Limb (tissue), 2 donors: ENCODE results near the gene BRSK2.
"Not testable (repeated sequence)": the region's sequence is repeated elsewhere in the genome, so short reads cannot be mapped to it uniquely, and the experiment has no call there.

ENCODE experiments used
- DNase-seq, 2 donors: peaks; one replicate each; pipeline ENCODE4 v3.0.0-alpha.2; 2016; ENCODE audit errors: extremely low spot score in 2 of 2

Gene BRSK2

DNA sequence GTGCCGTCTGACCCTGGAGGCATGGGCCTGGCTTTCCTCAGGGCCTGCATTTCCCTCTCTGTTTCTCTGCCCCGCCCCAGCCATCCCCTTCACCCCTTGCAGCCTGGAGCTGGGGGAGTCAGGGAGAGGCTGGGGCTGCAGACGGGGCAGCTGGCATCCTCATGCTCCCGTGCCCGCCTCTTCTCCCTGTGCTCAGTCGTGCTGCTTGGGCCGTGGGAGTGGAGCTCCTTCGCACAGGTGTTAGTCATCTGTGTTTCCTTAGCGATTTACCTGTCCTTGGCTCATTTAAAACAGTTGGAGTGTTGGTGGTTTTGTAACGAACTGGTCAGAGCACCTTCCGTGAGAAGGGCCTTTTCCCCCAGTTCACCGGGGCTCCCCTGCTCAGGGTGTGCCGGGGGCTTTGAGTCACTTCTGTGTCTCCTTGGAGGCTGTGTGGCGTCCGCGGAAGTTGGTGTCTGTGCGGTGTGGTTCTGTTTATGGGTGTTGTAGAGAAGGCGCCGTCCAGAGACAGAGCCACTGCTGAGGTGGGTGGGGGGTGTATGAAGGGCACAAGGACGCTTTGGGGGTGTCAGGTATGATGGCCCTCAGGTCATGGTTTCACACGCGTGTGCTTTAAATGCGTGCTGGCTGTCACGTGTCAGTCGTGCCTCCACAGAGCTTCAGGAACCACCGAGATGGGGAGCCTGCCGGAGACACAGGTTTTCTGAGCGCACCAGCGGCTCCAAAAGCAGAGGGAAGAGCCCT, 19.5 kb downstream of the BRSK2 start:
- no peak for DNase-seq

DNA sequence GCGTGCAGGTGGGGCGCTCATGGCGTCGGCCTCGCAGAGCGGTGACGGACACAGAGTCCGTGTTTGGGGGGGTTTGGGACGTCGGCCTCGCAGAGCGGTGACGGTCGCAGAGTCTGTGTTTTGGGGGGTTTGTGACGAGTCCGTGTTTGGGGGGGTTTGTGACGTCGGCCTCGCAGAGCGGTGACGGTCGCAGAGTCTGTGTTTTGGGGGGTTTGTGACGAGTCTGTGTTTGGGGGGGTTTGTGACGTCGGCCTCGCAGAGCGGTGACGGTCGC, 20.1 kb downstream of the BRSK2 start:
- DNase-seq, result not testable (repeated sequence)

GRCh38 chr11:1410366-1411291, 20.9 kb downstream of the BRSK2 start:
- DNase-seq, result peak; percentile 72 to 86

- DNase-seq, result no peak
Measured at GRCh38 chr11:1411301-1411700, 21.6 kb downstream of the BRSK2 start.

DNA sequence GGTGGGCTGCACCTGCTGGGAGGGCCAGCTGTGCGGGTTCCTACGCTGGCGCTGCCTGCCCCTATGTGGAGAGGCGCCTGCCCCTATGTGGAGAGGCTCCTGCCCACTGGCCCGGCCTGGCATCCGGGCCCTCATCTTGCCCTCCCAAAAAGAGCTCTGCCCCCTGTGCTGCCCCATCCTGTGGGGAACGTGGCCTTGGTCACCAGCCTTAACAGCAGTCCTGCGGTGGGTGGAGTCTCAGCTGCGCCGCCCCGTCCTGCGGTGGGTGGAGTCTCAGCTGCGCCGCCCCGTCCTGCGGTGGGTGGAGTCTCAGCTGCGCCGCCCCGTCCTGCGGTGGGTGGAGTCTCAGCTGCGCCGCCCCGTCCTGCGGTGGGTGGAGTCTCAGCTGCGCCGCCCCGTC, 22.0 kb downstream of the BRSK2 start:
- DNase-seq, result not testable (repeated sequence)

- no peak for DNase-seq
Measured at GRCh38 chr11:1412377-1413095, 22.8 kb downstream of the BRSK2 start.

GRCh38 chr11:1414650-1415049, 24.9 kb downstream of the BRSK2 start:
- no peak for DNase-seq

DNA sequence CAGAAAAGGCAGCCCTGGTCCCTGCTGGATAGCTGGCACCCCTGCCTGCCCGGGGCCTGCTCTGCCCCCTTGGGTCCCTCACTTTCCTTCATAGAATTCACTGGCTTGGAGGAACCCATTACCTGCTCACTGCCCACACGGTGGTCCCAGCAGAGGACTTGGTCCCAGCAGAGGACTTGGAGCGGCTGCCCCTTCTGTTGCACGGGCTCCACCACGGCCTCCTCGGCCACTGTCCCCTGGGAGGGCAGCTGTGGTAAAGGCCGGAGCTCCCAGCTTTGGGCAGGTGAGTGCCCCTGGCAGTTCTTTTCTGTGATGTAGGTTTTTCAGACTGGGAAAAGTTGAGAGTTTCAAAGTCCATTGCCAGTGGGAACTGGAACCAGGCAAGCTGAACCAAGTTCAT, 25.9 kb downstream of the BRSK2 start:
- no peak for DNase-seq

DNA sequence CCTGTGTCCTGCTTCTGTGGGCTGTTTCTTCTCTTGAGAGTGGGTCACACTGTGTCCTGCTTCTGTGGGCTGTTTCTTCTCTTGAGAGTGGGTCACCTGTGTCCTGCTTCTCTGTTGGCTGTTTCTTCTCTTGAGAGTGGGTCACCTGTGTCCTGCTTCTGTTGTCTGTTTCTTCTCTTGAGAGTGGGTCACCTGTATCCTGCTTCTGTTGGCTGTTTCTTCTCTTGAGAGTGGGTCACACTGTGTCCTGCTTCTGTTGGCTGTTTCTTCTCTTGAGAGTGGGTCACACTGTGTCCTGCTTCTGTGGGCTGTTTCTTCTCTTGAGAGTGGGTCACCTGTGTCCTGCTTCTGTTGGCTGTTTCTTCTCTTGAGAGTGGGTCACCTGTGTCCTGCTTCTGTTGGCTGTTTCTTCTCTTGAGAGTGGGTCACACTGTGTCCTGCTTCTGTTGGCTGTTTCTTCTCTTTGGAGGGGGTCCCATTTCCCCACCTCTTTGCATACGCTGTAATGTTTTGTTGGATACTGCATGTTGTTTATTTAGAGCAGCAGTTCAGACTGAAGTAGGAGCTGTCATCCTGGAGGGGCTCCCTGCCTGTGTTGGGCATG, 28.6 kb downstream of the BRSK2 start:
- not testable (repeated sequence) for DNase-seq

DNA sequence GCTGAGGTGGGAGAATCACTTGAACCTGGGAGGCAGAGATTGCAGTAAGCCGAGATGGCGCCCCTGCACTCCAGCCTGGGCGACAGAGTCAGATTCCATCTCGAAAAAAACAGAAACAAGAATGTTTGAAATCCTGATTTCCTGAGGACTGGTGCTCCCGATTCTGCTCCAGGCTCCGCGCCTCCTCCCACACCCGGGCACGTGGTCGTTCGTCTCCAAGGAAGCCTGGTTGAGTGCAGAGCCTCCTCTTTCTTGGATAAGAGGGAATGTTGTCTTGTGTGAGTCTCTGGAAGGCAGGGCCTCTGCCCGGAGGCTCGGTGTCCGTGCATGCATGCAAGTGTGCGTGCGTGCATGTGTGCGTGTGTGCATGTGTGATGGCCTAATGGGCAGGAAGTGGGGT, 30.1 kb downstream of the BRSK2 start:
- no peak for DNase-seq

DNA sequence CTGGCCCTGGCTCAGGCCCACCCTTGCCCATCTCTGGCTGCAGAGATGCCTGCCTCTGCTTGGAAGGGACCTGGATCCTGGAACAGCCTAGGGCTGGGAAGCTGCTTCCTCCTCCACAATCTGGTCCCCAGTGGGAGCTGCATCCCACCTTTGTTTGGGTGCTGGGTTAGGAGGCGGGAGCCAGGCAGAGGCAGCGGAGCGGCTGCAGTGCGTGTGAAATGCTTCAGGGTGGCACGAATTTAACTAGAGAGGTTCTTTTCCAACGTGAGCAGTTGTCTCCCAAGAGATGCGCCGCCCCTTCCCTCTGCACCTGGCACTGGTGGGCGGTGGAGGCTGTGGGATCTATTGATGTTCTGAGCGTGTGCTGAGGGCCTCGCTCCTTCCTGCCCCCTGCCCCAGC, 31.6 kb downstream of the BRSK2 start:
- no peak for DNase-seq

GRCh38 chr11:1422481-1422880, 32.7 kb downstream of the BRSK2 start:
- no peak for DNase-seq

DNA sequence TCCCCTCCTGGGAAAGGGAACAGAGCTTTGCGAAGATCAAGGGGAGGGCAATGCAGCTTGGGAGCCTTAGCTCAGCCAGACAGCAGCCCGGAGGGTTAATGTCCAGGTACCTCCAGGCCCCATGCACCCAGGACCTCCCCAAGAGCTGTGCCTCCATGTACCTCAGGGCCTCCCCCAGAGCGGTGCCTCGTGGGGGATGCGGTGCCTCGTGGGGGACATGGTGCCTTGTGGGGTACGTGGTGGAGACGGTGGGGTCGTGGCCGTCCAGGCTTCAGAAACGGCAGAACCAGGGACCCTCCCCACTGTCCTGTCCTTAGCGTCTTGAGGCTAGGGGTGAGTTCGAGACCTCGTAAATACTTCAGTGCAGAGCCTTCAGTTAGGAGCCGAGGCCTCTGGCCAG, 33.2 kb downstream of the BRSK2 start:
- no peak for DNase-seq

GRCh38 chr11:1423406-1423805, 33.7 kb downstream of the BRSK2 start:
- DNase-seq, result not testable (repeated sequence)

- DNase-seq, result no peak
Measured at GRCh38 chr11:1425006-1425405, 35.3 kb downstream of the BRSK2 start.

DNA sequence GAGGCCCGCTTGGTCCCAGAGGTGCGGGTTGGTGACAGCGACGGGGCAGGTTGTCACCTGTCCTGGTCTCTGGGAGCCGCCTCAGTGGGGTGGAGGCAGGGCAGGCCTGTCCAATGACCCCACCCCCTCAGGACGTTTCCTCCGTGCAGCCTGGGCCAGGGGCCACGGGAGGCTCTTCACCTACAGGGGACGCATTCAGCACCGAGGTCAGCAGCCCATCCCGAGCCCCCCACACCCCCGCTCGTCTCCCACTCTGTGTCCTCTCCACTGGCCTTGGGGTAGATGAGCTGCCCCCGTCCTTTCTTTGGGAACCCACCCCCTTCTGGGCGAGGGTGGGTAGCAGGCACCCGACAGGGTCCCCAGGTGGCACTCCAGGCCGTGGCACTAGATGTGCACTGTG, 35.7 kb downstream of the BRSK2 start:
- no peak for DNase-seq

DNA sequence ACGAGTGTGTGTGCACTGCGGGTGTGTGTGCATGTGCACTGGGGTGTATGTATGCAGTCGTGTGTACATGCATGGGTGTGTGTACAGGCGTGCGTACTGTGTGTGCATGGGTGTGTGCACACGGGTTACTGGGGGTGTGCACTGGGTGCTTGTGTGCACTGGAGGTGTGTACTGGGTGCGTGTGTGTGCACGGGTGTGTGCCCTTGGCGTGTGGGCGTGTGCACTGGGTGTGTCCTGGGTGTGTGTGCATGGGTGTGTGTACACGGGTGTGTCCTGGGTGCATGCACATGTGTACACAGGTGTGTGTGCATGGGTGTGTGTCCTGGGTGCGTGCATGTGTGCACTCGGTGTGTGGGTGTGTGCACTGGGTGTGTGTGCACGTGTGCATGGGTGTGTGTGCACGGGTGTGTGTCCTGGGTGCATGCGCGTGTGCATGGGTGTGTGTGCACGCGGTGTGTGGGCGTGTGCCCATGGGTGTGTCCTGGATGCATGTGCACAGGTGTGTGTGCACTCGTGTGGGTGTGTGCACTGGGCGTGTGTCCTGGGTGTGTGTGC, 39.1 kb downstream of the BRSK2 start:
- no peak for DNase-seq

- no peak for DNase-seq
Measured at GRCh38 chr11:1433568-1433967, 43.8 kb downstream of the BRSK2 start.

GRCh38 chr11:1433977-1434640, 44.4 kb downstream of the BRSK2 start:
- DNase-seq, result no peak

- DNase-seq, result not testable (repeated sequence)
Measured at GRCh38 chr11:1435479-1435819, 45.7 kb downstream of the BRSK2 start.

- no peak for DNase-seq
Measured at GRCh38 chr11:1435820-1436467, 46.2 kb downstream of the BRSK2 start.
